RPMI8226 (cell line): ENCODE measurements around the gene CRACDL.

ENCODE experiments used
- DNase-seq: peaks from one replicate; pipeline ENCODE4 v3.0.0-alpha.2; 2015

Gene CRACDL

DNA sequence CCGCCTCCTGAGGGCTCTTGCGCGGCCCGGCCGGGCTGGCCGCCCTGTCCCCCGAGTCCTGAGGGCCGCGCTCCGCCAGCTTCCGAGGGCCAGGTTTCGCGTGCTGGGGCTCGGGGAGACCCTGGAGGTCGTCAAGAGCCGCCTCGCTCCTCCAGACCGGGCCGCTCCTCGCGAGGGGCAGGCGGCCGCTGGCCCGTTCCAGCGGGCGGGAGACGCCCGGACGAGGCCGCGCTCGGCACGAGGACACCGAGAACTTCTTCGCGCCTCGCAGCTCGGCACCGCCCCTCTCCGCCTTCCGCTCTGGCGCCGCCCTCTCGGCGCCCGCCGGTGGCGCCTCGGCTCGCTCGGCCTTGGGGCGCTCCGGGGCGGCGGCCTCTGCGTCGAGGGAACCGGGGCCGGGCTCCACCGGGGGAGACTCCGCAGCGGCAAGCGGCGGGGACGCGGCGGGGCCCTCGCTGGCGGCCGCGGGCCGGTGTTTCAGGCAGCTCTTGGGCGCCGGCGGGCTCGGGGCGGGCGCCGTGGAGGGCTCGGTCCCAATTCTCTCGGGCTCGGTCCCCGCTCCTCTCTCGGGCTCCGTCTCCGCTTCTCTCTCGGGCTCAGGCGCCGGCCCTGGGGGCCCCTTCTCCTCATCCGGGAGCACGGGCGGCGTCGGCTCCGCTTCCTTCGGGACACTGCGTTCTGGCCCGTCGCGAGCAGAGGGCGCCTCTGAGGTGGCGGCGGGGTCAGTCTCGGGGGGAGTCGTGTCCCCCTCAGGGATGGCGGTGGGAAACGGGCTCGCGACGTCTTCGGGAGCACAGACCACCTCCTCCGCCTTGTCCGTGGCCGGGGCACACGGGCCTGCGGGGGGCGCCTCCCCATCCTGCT lies 113.5 kb downstream of the CRACDL start:
- DNase-seq = no peak

DNA sequence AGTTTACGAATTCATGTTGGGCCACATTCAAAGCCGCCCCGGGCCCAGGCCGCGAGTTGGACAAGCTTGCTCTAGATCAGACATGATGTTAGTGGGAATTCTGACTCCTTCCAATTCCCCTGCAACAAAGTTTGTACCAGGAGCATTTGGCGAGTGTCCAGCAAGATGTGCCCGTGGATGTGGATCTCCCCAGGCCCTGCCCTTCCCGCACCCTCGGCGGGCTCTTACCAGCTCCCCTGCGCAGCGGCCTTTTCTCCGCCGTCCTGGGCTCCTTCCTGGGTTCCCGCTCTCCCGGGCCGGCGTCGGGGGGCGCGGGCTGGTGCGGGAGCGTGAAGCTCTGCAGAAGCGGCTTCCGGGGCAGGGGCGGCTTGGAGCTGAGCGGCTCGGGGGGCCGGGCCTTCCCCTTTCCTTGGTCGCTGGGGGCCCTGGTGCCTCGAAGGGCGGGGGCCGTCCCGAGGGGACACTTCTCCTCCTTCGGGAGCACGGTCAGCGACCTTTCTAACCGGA lies 114.3 kb downstream of the CRACDL start:
- no peak for DNase-seq

- no peak for DNase-seq
Observed at GRCh38 chr2:98819231-98819766, 116.7 kb downstream of the CRACDL start.

DNA sequence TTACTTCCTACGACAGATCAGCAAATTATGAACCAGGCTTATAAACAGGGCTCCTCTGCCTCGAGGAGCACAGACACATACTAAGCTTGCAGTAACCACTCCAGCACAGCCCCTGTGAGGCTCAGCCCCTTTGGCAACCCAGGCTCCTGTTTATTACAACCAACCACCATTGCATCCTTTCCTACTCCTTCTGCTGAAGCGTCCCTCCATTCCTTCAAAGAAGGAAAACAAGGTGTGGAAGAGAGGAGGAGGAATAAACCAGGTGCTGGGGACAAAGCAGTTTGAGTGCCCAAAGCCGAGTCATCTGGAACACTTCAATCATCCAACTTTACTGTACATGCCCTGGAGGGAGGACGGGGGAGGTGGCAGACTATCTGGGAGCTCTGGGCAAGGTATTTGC lies 117.9 kb downstream of the CRACDL start:
- DNase-seq = no peak

GRCh38 chr2:98816281-98816680 lies 119.7 kb downstream of the CRACDL start:
- DNase-seq = no peak

DNA sequence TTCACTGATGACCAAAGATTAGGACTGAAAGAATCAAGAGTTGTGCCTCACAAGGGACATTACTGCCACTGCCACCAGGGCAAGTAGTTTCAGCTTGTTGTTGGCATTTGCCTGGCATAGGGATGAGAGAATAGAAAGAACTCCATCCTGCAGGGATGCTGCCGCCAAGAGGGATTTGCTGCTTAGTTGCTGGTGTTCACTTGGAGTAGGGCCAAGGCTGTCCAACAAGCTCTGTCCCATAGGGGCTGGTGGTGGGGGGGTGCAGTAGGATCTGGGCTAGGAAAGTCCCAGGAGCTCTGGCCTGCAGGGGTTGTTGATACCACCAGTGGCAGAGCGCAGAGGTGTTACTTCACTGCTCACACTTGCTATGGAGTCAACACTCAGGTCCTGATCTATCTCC lies 120.2 kb downstream of the CRACDL start:
- no peak for DNase-seq

DNA sequence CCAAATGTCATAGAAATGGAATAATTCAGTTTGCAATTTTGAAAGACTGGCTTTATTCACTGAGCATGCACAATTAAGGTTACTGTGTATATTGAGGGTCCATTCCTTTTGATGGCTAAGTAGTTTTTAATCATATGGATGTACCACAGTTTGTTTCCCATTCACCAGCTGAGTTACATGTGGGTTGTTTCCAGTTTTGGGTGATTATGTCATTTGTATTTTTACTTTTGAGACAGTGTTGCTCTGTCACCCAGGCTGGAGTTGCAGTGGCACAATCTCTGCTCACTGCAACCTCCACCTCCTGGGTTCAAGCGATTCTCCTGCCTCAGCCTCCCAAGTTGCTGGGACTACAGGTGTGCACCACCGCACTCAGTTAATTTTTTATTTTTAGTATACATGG lies 124.3 kb downstream of the CRACDL start:
- DNase-seq = no peak

GRCh38 chr2:98810588-98810928 lies 125.5 kb downstream of the CRACDL start:
- DNase-seq = no peak

- no peak for DNase-seq
Observed at GRCh38 chr2:98809878-98810587, 126.0 kb downstream of the CRACDL start.

DNA sequence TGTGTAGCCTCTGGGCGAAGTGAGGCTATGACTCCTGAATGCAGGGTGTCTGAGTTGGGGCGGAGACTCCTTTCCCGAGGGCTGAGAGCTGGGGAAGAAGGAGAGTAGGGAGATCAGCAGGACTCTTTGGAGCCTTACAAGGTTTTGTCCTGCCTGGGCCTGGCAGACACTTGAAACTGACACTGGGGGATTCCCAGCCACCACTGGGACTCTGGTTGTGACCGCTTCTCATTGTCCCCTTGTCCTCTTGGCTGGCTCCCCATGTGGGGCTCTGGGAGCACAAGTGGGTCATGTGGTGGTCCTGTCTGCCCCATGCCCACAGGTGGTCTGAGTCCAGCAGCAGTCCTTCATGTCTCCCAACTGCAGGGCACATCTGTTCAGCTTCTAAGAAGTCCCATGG lies 126.9 kb downstream of the CRACDL start:
- no peak for DNase-seq

GRCh38 chr2:98808546-98808945 lies 127.5 kb downstream of the CRACDL start:
- no peak for DNase-seq

GRCh38 chr2:98807929-98808328 lies 128.1 kb downstream of the CRACDL start:
- no peak for DNase-seq

DNA sequence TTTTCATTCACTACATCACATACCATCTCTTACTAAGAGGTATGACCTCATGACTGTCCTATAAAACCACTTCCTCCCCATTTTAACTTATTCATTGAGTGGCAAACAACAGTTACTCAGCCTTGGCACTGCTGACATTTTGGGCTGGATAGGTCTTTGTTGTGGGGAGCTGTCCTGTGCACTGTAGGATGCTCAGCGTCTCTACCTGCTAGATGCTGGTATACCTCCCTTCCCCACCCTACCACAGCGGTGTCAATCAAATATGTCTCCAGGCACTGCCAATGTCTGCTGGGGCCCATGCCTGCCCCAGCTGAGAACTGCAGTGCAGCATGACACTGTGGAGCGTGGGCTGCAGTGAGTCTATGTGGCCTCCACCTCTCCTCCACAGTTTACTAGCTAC lies 128.8 kb downstream of the CRACDL start:
- DNase-seq = no peak

- peak; percentile 45 for DNase-seq
Observed at GRCh38 chr2:98806236-98806697, 129.8 kb downstream of the CRACDL start.

- DNase-seq = no peak
Observed at GRCh38 chr2:98805412-98806171, 130.4 kb downstream of the CRACDL start.

DNA sequence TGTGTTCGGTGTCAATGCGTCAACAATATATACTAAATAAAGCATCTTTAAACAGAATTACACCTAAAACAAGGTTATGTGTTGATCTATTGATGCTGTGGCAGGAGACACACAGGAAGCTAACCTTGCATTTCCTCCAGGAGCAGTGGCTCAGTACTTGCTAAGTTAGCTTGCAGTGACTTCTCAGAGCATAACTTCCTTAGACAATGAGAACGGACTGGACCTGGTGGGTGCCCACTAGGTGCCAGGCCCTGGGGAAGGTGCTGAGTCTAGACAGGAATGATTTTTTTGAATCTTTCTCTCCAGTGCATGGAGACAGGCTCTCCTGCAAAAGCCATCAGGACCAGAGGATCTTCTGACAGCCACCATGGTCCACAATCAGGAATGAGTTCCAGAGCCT lies 131.3 kb downstream of the CRACDL start:
- DNase-seq = no peak

DNA sequence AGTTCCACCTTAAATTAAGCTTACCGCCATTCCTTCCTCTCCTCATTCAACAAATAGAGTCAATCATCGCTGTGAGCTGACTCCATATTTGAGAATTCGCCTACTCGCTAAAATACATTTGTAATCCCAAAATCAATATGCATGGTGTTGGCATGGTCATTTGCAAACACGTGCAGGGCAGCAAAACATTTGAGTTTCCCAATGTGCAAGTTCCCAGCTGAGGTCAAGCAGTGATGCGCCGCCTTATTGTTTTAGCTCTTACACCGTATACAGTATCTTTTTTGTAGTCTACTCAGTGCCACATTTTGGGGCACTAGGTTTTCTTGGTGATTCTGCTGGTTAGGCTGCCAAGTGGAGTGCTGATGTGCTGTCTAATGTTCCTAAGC lies 131.8 kb downstream of the CRACDL start:
- no peak for DNase-seq

GRCh38 chr2:98803405-98804264 lies 132.4 kb downstream of the CRACDL start:
- no peak for DNase-seq

DNA sequence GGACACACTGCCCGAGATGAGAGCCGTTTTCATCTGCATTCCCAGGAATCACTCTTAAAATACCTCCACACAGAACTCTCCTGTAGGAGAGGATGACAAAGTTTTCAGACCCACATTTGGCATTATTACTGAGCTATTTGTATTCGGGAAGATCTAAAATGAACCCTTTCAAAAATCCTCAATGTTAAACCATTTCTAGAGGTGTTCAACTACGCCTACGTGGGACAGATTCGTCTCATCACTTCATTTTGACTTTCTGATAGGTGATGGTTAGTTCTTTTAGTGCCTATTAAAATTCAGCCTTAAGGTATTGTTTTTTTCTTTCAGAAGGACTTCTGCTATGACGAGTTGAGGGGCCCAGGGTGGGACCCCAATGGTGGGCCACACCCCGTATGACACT lies 133.7 kb downstream of the CRACDL start:
- no peak for DNase-seq

- no peak for DNase-seq
Observed at GRCh38 chr2:98801921-98802321, 134.1 kb downstream of the CRACDL start.

GRCh38 chr2:98801286-98801685 lies 134.7 kb downstream of the CRACDL start:
- DNase-seq = no peak
